B cell (primary cell): ENCODE data around the gene ACVR1. TPM values are rescaled to one million over a fixed set of nuclear protein-coding genes. Genes with fewer than 3 reads are reported as not detected.

Source experiments
- ATAC-seq: fragments of 200-7000 bp; cut with Tn5 transposase; one replicate; pipeline ENCODE4 v1.10.0; 2021; ENCODE audit warnings: low read depth, mild to moderate bottlenecking, moderate number of reproducible peaks, moderate library complexity
- CTCF ChIA-PET: fragments of 350-600 bp; sonication (Branson Sonifier 250); formaldehyde crosslinking; loops from one replicate; lab custom pipeline; 2021; ENCODE audit warnings: antibody characterized with exemption, inconsistent platforms; lab: Charles Lee
- POLR2A ChIA-PET: fragments of 350-600 bp; sonication (Branson Sonifier 250); formaldehyde crosslinking; loops from one replicate; lab custom pipeline; 2021; ENCODE audit warnings: antibody characterized with exemption; lab: Charles Lee
- DNase-seq: peaks from one replicate; pipeline ENCODE4 v3.0.0; 2013
- H2AFZ ChIP-seq: 2 replicates; pipeline ENCODE4 v1.6.1; 2012; ENCODE audit warnings: mild to moderate bottlenecking, low read depth, low read length; ENCODE audit not compliant: insufficient read depth, poor library complexity, severe bottlenecking
- H3K27ac ChIP-seq, 2 donors: 1 replicate in 1 of 2; 2 replicates in 1 of 2; pipeline ENCODE4 v1.5.1; 2012 to 2013; ENCODE audit warnings: low read length in 2 of 2, mild to moderate bottlenecking in 2 of 2, moderate library complexity in 1 of 2
- H3K27me3 ChIP-seq, 4 experiments: fragments of 200-600 bp in 1 of 4; sonication (generic) in 1 of 4; replicated peaks in 1 of 4; 1 replicate in 2 of 4; 2 replicates in 2 of 4; pipeline versions ENCODE4 v1.6.1 to v1.7.0; 2013 to 2016; ENCODE audit warnings: low read length in 3 of 4, mild to moderate bottlenecking in 2 of 4, mixed read lengths in 1 of 4, moderate library complexity in 1 of 4; ENCODE audit not compliant: insufficient read depth in 4 of 4, control insufficient read depth in 3 of 4; ENCODE audit errors: control extremely low read depth in 1 of 4
- H3K36me3 ChIP-seq, 2 experiments: replicated peaks in 1 of 2; 1 replicate in 1 of 2; 2 replicates in 1 of 2; pipeline versions ENCODE4 v1.6.1 to v1.7.1; 2013; ENCODE audit warnings: low read length in 1 of 2; ENCODE audit not compliant: insufficient read depth in 2 of 2, control insufficient read depth in 1 of 2; ENCODE audit errors: control extremely low read depth in 1 of 2, extremely low read depth in 1 of 2
- H3K4me1 ChIP-seq, 2 donors: fragments of 200-600 bp in 1 of 2; sonication (generic) in 1 of 2; 1 replicate in 1 of 2; 2 replicates in 1 of 2; pipeline versions ENCODE4 v1.5.1 to v1.6.1; 2013 to 2017; ENCODE audit warnings: low read length in 2 of 2; ENCODE audit not compliant: control insufficient read depth in 2 of 2, insufficient read depth in 2 of 2
- H3K4me2 ChIP-seq: replicated peaks from 2 replicates; pipeline ENCODE3; 2012; ENCODE audit warnings: mild to moderate bottlenecking, low read depth, low read length; ENCODE audit not compliant: poor library complexity, severe bottlenecking
- H3K4me3 ChIP-seq, 5 experiments: fragments of 200-600 bp in 1 of 5; sonication (generic) in 1 of 5; 1 replicate in 3 of 5; 2 replicates in 2 of 5; pipeline versions ENCODE4 v1.5.1 to v1.7.0; 2011 to 2016; ENCODE audit warnings: low read length in 4 of 5, mild to moderate bottlenecking in 4 of 5, low read depth in 2 of 5, control low read depth in 1 of 5, moderate library complexity in 1 of 5; ENCODE audit not compliant: insufficient read depth in 1 of 5; ENCODE audit errors: control extremely low read depth in 1 of 5, extremely low read depth in 1 of 5
- H3K79me2 ChIP-seq: fragments of 200-600 bp; sonication (generic); one replicate; pipeline ENCODE4 v1.6.0; 2016; ENCODE audit warnings: low read length; ENCODE audit not compliant: control insufficient read depth, insufficient read depth
- H3K9ac ChIP-seq: fragments of 200-600 bp; sonication (generic); 2 replicates; pipeline ENCODE4 v1.6.1; 2017; ENCODE audit warnings: mild to moderate bottlenecking, low read length, moderate library complexity
- H3K9me3 ChIP-seq, 3 donors: one replicate each; pipeline versions ENCODE4 v1.6.1 to v1.7.1; 2013; ENCODE audit warnings: low read length in 2 of 3; ENCODE audit not compliant: control insufficient read depth in 2 of 3, insufficient read depth in 1 of 3; ENCODE audit errors: control extremely low read depth in 1 of 3
- H4K20me1 ChIP-seq: 2 replicates; pipeline ENCODE4 v1.6.0; 2012; ENCODE audit warnings: mild to moderate bottlenecking, low read length; ENCODE audit not compliant: insufficient read depth, control insufficient read depth, poor library complexity, severe bottlenecking
- H3K27ac Mint-ChIP-seq: one replicate; pipeline ENCODE4 v1.8.0; 2021; ENCODE audit warnings: mixed read lengths
- H3K27me3 Mint-ChIP-seq: one replicate; pipeline ENCODE4 v1.8.0; 2021; ENCODE audit warnings: mixed read lengths
- H3K4me1 Mint-ChIP-seq: one replicate; pipeline ENCODE4 v1.8.0; 2021; ENCODE audit warnings: mixed read lengths
- H3K4me3 Mint-ChIP-seq: one replicate; pipeline ENCODE4 v1.8.0; 2021; ENCODE audit warnings: mixed read lengths
- H3K9me3 Mint-ChIP-seq: one replicate; pipeline ENCODE4 v1.8.0; 2022; ENCODE audit warnings: mixed read lengths; ENCODE audit not compliant: insufficient read depth
- EZH2 ChIP-seq: IDR thresholded peaks from 2 replicates; pipeline ENCODE4 v1.6.1; 2012; ENCODE audit warnings: borderline replicate concordance, low read depth, mild to moderate bottlenecking, moderate library complexity, low read length; ENCODE audit not compliant: insufficient read depth, poor library complexity, severe bottlenecking
- WGBS: methylation state at CpG from one replicate; pipeline ENCODE4 v1.1.5; 2013; ENCODE audit warnings: missing lambda C conversion rate; ENCODE audit not compliant: insufficient coverage; 5-methylcytosine and 5-hydroxymethylcytosine counted together
- intact Hi-C: fragments of 100-400 bp; cut with micrococcal nuclease; formaldehyde crosslinking; loops from one replicate; pipeline ENCODE4 v1.10.0; 2022
- polyA plus RNA-seq: library from polyadenylated mRNA; depleted of rRNA; stranded (reverse); fragments of >200 nt; gene quantifications from 2 replicates; pipeline ENCODE4 v1.2.3, GENCODE V29; 2012
- total RNA-seq, 2 donors: library from RNA; stranded (reverse); fragments of 120-200 nt in 1 of 2; gene quantifications; 1 replicate in 1 of 2; 2 replicates in 1 of 2; pipeline versions ENCODE4 v1.2.3 to v1.2.4, GENCODE V29; 2013 to 2022
- TF ChIP-seq, protein P1 (sequence below): fragments of 200-600 bp; IDR thresholded peaks from one replicate; pipeline ENCODE4 v1.8.0; 2022; ENCODE audit warnings: antibody characterized with exemption, mild to moderate bottlenecking

The ACVR1 gene
- total and polyA plus RNA-seq, 2 donors (not counting 1 experiment from before 2014, with no cell fraction given), result 3.7 to 11.7 TPM

DNA sequence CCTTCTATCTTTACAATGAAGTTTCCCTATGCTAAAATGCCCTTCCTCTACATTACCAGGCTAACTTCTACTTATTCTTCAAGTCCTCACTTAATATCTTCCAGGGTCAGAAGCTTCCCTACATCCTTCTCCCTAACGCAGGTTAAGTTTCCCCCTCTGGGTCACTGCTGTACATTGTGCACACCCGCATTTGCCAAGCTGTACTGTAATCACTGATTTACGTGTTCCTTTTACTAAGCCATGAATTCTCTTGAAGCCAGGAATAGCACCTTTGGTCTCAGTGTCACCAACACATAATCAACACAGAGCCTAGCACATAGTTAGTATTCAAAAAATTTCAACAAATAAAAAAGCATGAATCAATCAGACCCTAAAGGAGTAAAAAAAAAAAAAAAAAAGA is 22.3 kb downstream of the ACVR1 start:
- DNase-seq, result no peak
- Histone ChIP-seq H3K27ac (no peak overlapping the region), H3K4me1 (no peaks in the 10 kb centered on the region), H3K4me2 (no peak overlapping the region), H3K79me2 (no peaks in the 10 kb centered on the region), H3K27me3 (no peaks in the 10 kb centered on the region), H2AFZ (no peak overlapping the region), H3K9ac (no peak overlapping the region), H3K9me3 (no peaks in the 10 kb centered on the region), H3K4me3 (no peak overlapping the region), H4K20me1 (no peaks in the 10 kb centered on the region), H3K36me3 (no peaks in the 10 kb centered on the region)
- H3K9me3 Mint-ChIP-seq, result no peaks in the 10 kb centered on the region
- POLR2A ChIA-PET, result no interaction called here
- H3K4me3 Mint-ChIP-seq, result no peak overlapping the region
- ATAC-seq, result no peak
- no peak overlapping the region for H3K27ac Mint-ChIP-seq
- no peaks in the 10 kb centered on the region for H3K27me3 Mint-ChIP-seq
- no peaks in the 10 kb centered on the region for H3K4me1 Mint-ChIP-seq
- TF ChIP-seq, protein P1, sequence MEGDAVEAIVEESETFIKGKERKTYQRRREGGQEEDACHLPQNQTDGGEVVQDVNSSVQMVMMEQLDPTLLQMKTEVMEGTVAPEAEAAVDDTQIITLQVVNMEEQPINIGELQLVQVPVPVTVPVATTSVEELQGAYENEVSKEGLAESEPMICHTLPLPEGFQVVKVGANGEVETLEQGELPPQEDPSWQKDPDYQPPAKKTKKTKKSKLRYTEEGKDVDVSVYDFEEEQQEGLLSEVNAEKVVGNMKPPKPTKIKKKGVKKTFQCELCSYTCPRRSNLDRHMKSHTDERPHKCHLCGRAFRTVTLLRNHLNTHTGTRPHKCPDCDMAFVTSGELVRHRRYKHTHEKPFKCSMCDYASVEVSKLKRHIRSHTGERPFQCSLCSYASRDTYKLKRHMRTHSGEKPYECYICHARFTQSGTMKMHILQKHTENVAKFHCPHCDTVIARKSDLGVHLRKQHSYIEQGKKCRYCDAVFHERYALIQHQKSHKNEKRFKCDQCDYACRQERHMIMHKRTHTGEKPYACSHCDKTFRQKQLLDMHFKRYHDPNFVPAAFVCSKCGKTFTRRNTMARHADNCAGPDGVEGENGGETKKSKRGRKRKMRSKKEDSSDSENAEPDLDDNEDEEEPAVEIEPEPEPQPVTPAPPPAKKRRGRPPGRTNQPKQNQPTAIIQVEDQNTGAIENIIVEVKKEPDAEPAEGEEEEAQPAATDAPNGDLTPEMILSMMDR, result no peak
- no peak for TF ChIP-seq EZH2
- intact Hi-C loops, result no loop called here
- CTCF ChIA-PET, result interaction anchor here (0.7 to 1.5 kb wide), 2 partner anchors 20 to 22 kb away, joined by 3 to 8 read pairs; partner anchors contain the start of gene ACVR1
- WGBS, result 94% methylated on average over 3 of the region's 3 CpGs

DNA sequence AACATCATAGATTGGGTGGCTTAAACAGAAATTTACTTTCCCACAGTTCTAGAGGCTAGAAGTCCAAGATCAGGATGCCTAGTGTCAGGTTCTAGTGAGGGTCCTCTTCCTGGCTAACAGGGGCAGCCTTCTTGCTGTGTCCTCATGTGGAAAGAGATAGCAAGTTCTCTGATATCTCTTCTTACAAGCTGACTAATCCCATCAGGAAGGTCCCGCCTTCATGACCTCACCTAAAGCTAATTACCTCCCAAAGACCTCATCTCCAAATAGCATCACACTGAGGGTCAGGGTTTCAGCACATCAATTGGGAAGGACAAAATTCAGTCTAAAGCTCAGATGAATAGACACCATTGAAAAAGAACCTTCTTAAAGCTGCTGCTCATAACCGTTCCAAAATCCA is 22.9 kb downstream of the ACVR1 start:
- H3K36me3 ChIP-seq, result no peaks in the 10 kb centered on the region
- POLR2A ChIA-PET, result no interaction called here
- H3K4me1 ChIP-seq, result no peaks in the 10 kb centered on the region
- no peak overlapping the region for H3K27ac Mint-ChIP-seq
- no peak for TF ChIP-seq EZH2
- TF ChIP-seq, protein P1, result no peak
- no peaks in the 10 kb centered on the region for H4K20me1 ChIP-seq
- no peak overlapping the region for H3K9ac ChIP-seq
- ATAC-seq (no peak), DNase-seq (no peak)
- no peak overlapping the region for H2AFZ ChIP-seq
- H3K4me1 Mint-ChIP-seq, result no peaks in the 10 kb centered on the region
- CTCF ChIA-PET, result interaction anchor here (1.5 kb wide), 1 partner anchor 23 kb away, joined by 8 read pairs; the partner anchor contains the start of gene ACVR1
- H3K9me3 ChIP-seq, result peaks cover 0 to 2% (median 0%) of the 10 kb centered on the region in 3 donors
- no peak overlapping the region for H3K27ac ChIP-seq
- intact Hi-C loops, result no loop called here
- no peak overlapping the region for H3K4me3 Mint-ChIP-seq
- H3K79me2 ChIP-seq, result no peaks in the 10 kb centered on the region
- no peak overlapping the region for H3K4me2 ChIP-seq
- H3K4me3 ChIP-seq, result no peak overlapping the region
- H3K27me3 ChIP-seq, result no peaks in the 10 kb centered on the region
- H3K27me3 Mint-ChIP-seq, result no peaks in the 10 kb centered on the region
- no peaks in the 10 kb centered on the region for H3K9me3 Mint-ChIP-seq
- 100% methylated on average over 1 of the region's 2 CpGs for WGBS
